GM23338 (cell line): Measurements from ENCODE around the gene ZNF646. TPM values are rescaled to one million over a fixed set of nuclear protein-coding genes. Genes with fewer than 3 reads are reported as not detected.

Source experiments
- ATAC-seq: fragments of 200-7000 bp; cut with Tn5 transposase; 3 replicates; pipeline ENCODE4 v1.9.1; 2020
- DNase-seq: peaks from one replicate; pipeline ENCODE4 v3.0.0-alpha.2; 2015; ENCODE audit warnings: low spot score
- H2AFZ ChIP-seq: fragments of 200-600 bp; sonication (generic); 2 replicates; pipeline ENCODE4 v1.8.0; 2016; ENCODE audit warnings: antibody characterized with exemption, mild to moderate bottlenecking, moderate library complexity
- H3F3A ChIP-seq: fragments of 200-600 bp; sonication (generic); replicated peaks from 2 replicates; pipeline ENCODE4 v1.8.0; 2017; ENCODE audit warnings: antibody characterized with exemption, mixed run types, low read depth
- H3K27ac ChIP-seq: fragments of 200-600 bp; sonication (generic); 2 replicates; pipeline ENCODE4 v1.6.1; 2016; ENCODE audit warnings: low read depth
- H3K27me3 ChIP-seq: fragments of 200-600 bp; sonication (generic); 2 replicates; pipeline ENCODE4 v1.8.0; 2016; ENCODE audit warnings: mild to moderate bottlenecking, mixed run types, moderate library complexity; ENCODE audit not compliant: insufficient read depth
- H3K36me3 ChIP-seq: fragments of 200-600 bp; sonication (generic); 2 replicates; pipeline ENCODE4 v1.8.0; 2016; ENCODE audit warnings: mild to moderate bottlenecking; ENCODE audit not compliant: insufficient read depth
- H3K4me1 ChIP-seq: fragments of 200-600 bp; sonication (generic); 2 replicates; pipeline ENCODE4 v1.8.0; 2016; ENCODE audit warnings: mild to moderate bottlenecking, moderate library complexity; ENCODE audit not compliant: insufficient read depth
- H3K4me2 ChIP-seq: fragments of 200-600 bp; sonication (generic); 2 replicates; pipeline ENCODE4 v1.7.1; 2017; ENCODE audit warnings: mixed run types
- H3K4me3 ChIP-seq: fragments of 200-600 bp; sonication (generic); 2 replicates; pipeline ENCODE4 v1.6.1; 2016; ENCODE audit warnings: mixed run types
- H3K79me2 ChIP-seq: fragments of 200-600 bp; sonication (generic); replicated peaks from 2 replicates; pipeline ENCODE4 v1.8.0; 2017; ENCODE audit warnings: mild to moderate bottlenecking; ENCODE audit not compliant: insufficient read depth
- H3K9me2 ChIP-seq: fragments of 200-600 bp; sonication (generic); 2 replicates; pipeline ENCODE4 v1.8.0; 2017; ENCODE audit not compliant: insufficient read depth
- H4K20me1 ChIP-seq: fragments of 200-600 bp; sonication (generic); replicated peaks from 2 replicates; pipeline ENCODE4 v1.8.0; 2017; ENCODE audit warnings: mild to moderate bottlenecking; ENCODE audit not compliant: insufficient read depth
- H3K27ac Mint-ChIP-seq: 2 replicates; pipeline ENCODE4 v1.8.0; 2020; ENCODE audit warnings: inconsistent platforms, mild to moderate bottlenecking, moderate library complexity, mixed read lengths
- H3K27me3 Mint-ChIP-seq: 3 replicates; pipeline ENCODE4 v1.8.0; 2022; ENCODE audit warnings: low read depth, mild to moderate bottlenecking, moderate library complexity, mixed read lengths, inconsistent platforms; ENCODE audit not compliant: insufficient read depth, poor library complexity
- H3K36me3 Mint-ChIP-seq: 3 replicates; pipeline ENCODE4 v1.8.0; 2021; ENCODE audit warnings: low read depth, mild to moderate bottlenecking, inconsistent platforms, moderate library complexity, mixed read lengths
- H3K4me1 Mint-ChIP-seq: 3 replicates; pipeline ENCODE4 v1.8.0; 2020; ENCODE audit warnings: mild to moderate bottlenecking, inconsistent platforms, mixed read lengths
- H3K4me3 Mint-ChIP-seq: 3 replicates; pipeline ENCODE4 v1.8.0; 2021; ENCODE audit warnings: moderate library complexity, mild to moderate bottlenecking, inconsistent platforms, mixed read lengths
- H3K9me3 Mint-ChIP-seq: 3 replicates; pipeline ENCODE4 v1.8.0; 2020; ENCODE audit warnings: moderate library complexity, mild to moderate bottlenecking, inconsistent platforms, mixed read lengths
- CREB1 ChIP-seq: fragments of 250-450 bp; sonication (Bioruptor Pico); IDR thresholded peaks from 2 replicates; pipeline ENCODE4 v1.5.0; 2020; ENCODE audit warnings: low read depth, mild to moderate bottlenecking, moderate library complexity
- EZH2 ChIP-seq: fragments of 200-600 bp; sonication (generic); IDR thresholded peaks from one replicate; pipeline ENCODE4 v1.8.0; 2017; ENCODE audit warnings: antibody characterized with exemption, mild to moderate bottlenecking, low read depth; ENCODE audit not compliant: unreplicated experiment
- EZH2phosphoT487 ChIP-seq: fragments of 200-600 bp; sonication (generic); IDR thresholded peaks from one replicate; pipeline ENCODE4 v1.8.1; 2018; ENCODE audit warnings: antibody characterized with exemption; ENCODE audit not compliant: unreplicated experiment
- JUNB ChIP-seq: IDR thresholded peaks from one replicate; pipeline ENCODE4 v1.6.1; 2016; ENCODE audit warnings: antibody characterized with exemption; ENCODE audit not compliant: unreplicated experiment
- NANOG ChIP-seq: IDR thresholded peaks from 2 replicates; pipeline ENCODE4 v1.6.1; 2016; ENCODE audit warnings: antibody characterized with exemption, borderline replicate concordance
- POLR2AphosphoS5 ChIP-seq: IDR thresholded peaks from 2 replicates; pipeline ENCODE4 v1.6.1; 2016; ENCODE audit warnings: antibody characterized with exemption, low read depth
- STAT1 ChIP-seq: IDR thresholded peaks from one replicate; pipeline ENCODE4 v1.6.1; 2016; ENCODE audit warnings: antibody characterized with exemption; ENCODE audit not compliant: unreplicated experiment
- ZNF114 ChIP-seq: fragments of 250-450 bp; sonication (Bioruptor Pico); IDR thresholded peaks from 2 replicates; pipeline ENCODE4 v1.5.0; 2020; ENCODE audit warnings: mild to moderate bottlenecking, moderate library complexity
- polyA plus RNA-seq: library from polyadenylated mRNA; unstranded; fragments of >200 nt; fragmentation: Nextera tagmentation; extraction: Ambion mirVana; gene quantifications from 2 replicates; pipeline ENCODE4 v1.2.1, GENCODE V29; 2016
- total RNA-seq: library from RNA; depleted of rRNA; stranded (reverse); fragments of >200 nt; shearing (Covaris generic); gene quantifications from 2 replicates; pipeline ENCODE4 v1.2.3, GENCODE V29; 2014
- TF ChIP-seq, protein P1 (sequence below): IDR thresholded peaks from one replicate; pipeline ENCODE4 v1.6.1; 2018; ENCODE audit warnings: antibody characterized with exemption; ENCODE audit not compliant: unreplicated experiment
- TF ChIP-seq, protein P2 (sequence below), 2 experiments: fragments of 200-600 bp in 1 of 2; sonication (generic) in 1 of 2; conservative IDR thresholded peaks; 2 replicates each; pipeline versions ENCODE4 v1.5.1 to v1.6.1; 2016 to 2017; ENCODE audit warnings: antibody characterized with exemption in 2 of 2, low read depth in 2 of 2, mild to moderate bottlenecking in 2 of 2, moderate library complexity in 1 of 2

Gene ZNF646
- total and polyA plus RNA-seq, 2 experiments from 2014 or later: 6.3 to 29.3 TPM

DNA sequence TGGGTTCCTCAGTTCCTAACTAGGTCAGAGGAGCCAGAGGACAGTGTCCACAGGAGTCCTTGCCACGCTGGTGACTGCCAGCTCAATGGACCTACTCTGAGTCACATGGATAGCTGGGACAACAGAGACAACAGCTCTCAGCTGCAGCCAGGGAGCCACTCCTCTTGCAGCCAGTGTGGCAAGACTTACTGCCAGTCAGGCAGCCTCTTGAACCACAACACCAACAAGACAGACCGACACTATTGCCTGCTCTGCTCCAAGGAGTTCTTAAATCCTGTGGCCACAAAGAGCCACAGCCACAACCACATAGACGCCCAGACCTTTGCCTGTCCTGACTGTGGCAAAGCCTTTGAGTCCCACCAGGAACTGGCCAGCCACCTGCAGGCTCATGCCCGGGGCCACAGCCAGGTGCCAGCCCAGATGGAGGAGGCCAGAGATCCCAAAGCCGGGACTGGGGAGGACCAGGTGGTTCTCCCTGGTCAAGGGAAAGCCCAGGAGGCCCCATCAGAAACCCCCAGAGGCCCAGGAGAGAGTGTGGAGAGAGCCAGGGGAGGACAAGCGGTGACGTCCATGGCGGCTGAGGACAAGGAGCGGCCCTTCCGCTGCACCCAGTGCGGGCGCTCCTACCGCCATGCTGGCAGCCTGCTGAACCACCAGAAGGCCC lies 6.7 kb downstream of the ZNF646 start:
- Mint-ChIP-seq H3K4me3 (no peak overlapping the region), H3K9me3 (no peaks in the 10 kb centered on the region), H3K27me3 (peaks cover 8% of the 10 kb centered on the region), H3K36me3 (peaks cover 56% of the 10 kb centered on the region), H3K4me1 (peaks cover 5% of the 10 kb centered on the region; the same call in 1 of the 3 replicates), H3K27ac (no peak overlapping the region)
- DNase-seq (no peak), ATAC-seq (no peak)
- H4K20me1 ChIP-seq: no peaks in the 10 kb centered on the region; the same call in 1 of the 2 replicates
- peaks cover 7% of the 10 kb centered on the region; the same call in 1 of the 2 replicates for H3K36me3 ChIP-seq
- H3K79me2 ChIP-seq: peaks cover 9% of the 10 kb centered on the region
- no peaks in the 10 kb centered on the region for H3K27me3 ChIP-seq
- H3K27ac ChIP-seq: no peak overlapping the region
- H3K4me3 ChIP-seq: no peak overlapping the region
- no peaks in the 10 kb centered on the region for H3F3A ChIP-seq
- H3K4me2 ChIP-seq: no peak overlapping the region
- no peaks in the 10 kb centered on the region for H3K4me1 ChIP-seq
- H3K9me2 ChIP-seq: no peaks in the 10 kb centered on the region
- TF ChIP-seq EZH2phosphoT487 (no peak), ZNF114 (CRISPR knock-in tag) (no peak)
- TF ChIP-seq, protein P1, sequence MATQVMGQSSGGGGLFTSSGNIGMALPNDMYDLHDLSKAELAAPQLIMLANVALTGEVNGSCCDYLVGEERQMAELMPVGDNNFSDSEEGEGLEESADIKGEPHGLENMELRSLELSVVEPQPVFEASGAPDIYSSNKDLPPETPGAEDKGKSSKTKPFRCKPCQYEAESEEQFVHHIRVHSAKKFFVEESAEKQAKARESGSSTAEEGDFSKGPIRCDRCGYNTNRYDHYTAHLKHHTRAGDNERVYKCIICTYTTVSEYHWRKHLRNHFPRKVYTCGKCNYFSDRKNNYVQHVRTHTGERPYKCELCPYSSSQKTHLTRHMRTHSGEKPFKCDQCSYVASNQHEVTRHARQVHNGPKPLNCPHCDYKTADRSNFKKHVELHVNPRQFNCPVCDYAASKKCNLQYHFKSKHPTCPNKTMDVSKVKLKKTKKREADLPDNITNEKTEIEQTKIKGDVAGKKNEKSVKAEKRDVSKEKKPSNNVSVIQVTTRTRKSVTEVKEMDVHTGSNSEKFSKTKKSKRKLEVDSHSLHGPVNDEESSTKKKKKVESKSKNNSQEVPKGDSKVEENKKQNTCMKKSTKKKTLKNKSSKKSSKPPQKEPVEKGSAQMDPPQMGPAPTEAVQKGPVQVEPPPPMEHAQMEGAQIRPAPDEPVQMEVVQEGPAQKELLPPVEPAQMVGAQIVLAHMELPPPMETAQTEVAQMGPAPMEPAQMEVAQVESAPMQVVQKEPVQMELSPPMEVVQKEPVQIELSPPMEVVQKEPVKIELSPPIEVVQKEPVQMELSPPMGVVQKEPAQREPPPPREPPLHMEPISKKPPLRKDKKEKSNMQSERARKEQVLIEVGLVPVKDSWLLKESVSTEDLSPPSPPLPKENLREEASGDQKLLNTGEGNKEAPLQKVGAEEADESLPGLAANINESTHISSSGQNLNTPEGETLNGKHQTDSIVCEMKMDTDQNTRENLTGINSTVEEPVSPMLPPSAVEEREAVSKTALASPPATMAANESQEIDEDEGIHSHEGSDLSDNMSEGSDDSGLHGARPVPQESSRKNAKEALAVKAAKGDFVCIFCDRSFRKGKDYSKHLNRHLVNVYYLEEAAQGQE: no peak
- TF ChIP-seq, protein P2, sequence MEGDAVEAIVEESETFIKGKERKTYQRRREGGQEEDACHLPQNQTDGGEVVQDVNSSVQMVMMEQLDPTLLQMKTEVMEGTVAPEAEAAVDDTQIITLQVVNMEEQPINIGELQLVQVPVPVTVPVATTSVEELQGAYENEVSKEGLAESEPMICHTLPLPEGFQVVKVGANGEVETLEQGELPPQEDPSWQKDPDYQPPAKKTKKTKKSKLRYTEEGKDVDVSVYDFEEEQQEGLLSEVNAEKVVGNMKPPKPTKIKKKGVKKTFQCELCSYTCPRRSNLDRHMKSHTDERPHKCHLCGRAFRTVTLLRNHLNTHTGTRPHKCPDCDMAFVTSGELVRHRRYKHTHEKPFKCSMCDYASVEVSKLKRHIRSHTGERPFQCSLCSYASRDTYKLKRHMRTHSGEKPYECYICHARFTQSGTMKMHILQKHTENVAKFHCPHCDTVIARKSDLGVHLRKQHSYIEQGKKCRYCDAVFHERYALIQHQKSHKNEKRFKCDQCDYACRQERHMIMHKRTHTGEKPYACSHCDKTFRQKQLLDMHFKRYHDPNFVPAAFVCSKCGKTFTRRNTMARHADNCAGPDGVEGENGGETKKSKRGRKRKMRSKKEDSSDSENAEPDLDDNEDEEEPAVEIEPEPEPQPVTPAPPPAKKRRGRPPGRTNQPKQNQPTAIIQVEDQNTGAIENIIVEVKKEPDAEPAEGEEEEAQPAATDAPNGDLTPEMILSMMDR (conservative IDR thresholded peaks at IDR 0.05; ENCODE audit: low read depth in 2 of 2): no peak
- H2AFZ ChIP-seq: no peak overlapping the region

DNA sequence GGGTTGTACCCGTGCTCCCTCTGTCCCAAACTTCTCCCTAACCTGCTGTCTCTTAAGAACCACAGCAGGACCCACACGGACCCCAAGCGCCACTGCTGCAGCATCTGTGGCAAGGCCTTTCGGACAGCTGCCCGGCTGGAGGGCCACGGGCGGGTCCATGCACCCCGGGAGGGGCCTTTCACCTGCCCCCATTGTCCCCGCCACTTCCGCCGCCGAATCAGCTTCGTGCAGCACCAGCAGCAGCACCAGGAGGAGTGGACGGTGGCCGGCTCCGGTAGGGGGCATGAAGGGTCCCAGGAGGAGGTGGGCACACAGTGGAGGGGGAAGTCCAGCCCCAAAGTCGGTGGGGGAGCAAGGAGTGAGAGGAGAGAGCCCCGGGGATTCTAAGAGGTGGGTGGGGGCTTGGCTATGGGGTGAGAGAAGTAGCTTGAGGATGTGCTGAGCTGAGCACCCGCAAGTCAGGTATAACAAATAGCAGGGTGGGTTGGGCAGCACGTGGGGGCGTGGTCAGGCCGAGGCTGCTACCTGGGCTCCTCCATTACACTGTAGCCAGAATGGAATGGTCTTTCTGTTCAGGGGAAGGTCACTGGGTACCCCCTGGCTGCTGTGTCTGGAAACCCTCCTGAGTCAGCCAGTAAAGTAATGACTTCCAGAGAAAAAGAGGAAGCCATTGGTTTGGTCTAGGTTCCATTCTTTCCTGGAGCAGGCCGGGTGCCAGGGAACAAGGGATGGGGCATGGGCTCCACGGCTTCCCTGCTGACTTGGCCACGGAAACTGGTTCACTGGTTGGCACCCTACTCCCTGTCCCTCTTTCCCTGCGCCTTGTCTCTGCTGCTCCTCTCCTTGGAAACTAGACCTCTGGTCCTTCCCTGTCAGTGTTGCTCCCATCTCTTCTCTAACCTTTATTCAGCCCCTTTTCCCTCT lies 7.5 kb downstream of the ZNF646 start:
- Histone ChIP-seq H3K27ac (no peak overlapping the region), H3K36me3 (peaks cover 7% of the 10 kb centered on the region; the same call in 1 of the 2 replicates), H3K9me2 (no peaks in the 10 kb centered on the region), H3K4me1 (no peaks in the 10 kb centered on the region), H4K20me1 (no peaks in the 10 kb centered on the region; the same call in 1 of the 2 replicates), H3K4me3 (no peak overlapping the region), H3K27me3 (no peaks in the 10 kb centered on the region), H3F3A (no peaks in the 10 kb centered on the region), H3K4me2 (no peak overlapping the region), H3K79me2 (peaks cover 2% of the 10 kb centered on the region; the same call in 1 of the 2 replicates), H2AFZ (no peak overlapping the region)
- peaks cover 6% of the 10 kb centered on the region for H3K27me3 Mint-ChIP-seq
- H3K36me3 Mint-ChIP-seq: peaks cover 51% of the 10 kb centered on the region
- no peak for DNase-seq
- H3K4me3 Mint-ChIP-seq: no peak overlapping the region
- no peak for ATAC-seq
- no peaks in the 10 kb centered on the region for H3K9me3 Mint-ChIP-seq
- peaks cover 5% of the 10 kb centered on the region; the same call in 1 of the 3 replicates for H3K4me1 Mint-ChIP-seq
- H3K27ac Mint-ChIP-seq: no peak overlapping the region
- TF ChIP-seq, protein P1: no peak
- TF ChIP-seq CREB1 (CRISPR knock-in tag) (no peak), NANOG (no peak), JUNB (no peak), EZH2 (no peak), STAT1 (no peak), ZNF114 (CRISPR knock-in tag) (no peak), POLR2AphosphoS5 (no peak), EZH2phosphoT487 (no peak)
- TF ChIP-seq, protein P2 (conservative IDR thresholded peaks at IDR 0.05; ENCODE audit: low read depth in 2 of 2): no peak
